NCI-H2196 treated with DMSO at 0.1 percent for 48 hours (cell line): Measurements from ENCODE around the gene SLC26A4.

Source experiments
- DNase-seq: peaks from one replicate; lab custom pipeline; 2025; ENCODE audit not compliant: unreplicated experiment; lab: John Stamatoyannopoulos, UW

SLC26A4 gene

GRCh38 chr7:107694386-107694785 is 33.8 kb downstream of the SLC26A4 start:
- no peak for DNase-seq

GRCh38 chr7:107696330-107696946 is 35.8 kb downstream of the SLC26A4 start:
- no peak for DNase-seq

DNA sequence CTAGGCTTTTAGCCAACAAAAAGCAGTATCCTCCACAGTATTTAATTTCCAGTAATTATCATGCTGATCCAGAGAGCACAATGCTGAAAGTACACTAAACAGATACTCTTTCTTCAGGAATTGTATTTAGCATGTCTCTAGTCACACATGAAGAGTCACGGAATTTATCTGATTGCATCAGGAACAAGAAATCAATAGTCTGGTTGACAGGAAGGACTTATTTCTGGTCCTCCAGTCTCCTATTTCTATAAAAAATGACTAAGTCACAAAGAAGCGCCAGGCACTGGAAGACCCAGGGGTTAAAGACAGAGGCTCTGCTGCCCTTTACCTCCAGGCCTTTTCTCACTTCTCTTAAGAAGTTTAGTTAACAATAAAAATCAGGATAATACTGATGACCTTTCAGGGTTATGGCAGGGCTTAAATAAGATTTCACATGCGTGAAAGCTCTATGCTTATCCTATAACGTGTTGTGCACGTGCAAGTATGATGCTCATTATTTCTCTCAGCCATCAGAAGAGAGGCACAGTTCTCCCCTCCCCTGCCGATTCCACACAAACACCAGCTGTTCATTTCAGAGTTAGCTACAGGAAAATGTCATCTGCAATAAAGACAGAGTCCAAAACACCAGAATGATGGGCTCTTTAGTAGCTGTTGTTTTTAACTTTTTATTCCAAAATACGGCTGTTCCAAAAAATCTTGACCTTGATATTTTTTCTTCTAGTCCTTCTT is 36.9 kb downstream of the SLC26A4 start:
- no peak for DNase-seq

DNA sequence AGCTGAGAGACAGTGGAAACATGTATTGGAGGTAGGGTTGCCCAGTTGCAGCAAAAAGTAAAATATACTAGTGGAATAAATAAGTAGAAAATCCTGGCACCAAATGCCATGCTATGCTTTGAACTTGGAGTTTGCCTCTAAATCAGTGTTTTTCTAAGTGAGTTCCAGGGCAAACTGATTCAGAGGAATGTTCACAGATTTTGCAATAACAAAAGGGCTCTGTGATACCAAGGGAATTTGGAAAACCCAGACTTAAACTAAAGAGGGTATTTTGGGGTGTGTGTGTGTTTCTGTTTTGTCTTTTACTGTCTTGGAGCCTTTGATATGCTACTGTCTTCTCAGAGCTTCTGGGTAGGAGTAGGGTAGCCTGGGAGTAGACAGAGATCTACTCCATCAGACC is 39.9 kb downstream of the SLC26A4 start:
- DNase-seq, result no peak

GRCh38 chr7:107701191-107701590 is 40.6 kb downstream of the SLC26A4 start:
- no peak for DNase-seq

DNA sequence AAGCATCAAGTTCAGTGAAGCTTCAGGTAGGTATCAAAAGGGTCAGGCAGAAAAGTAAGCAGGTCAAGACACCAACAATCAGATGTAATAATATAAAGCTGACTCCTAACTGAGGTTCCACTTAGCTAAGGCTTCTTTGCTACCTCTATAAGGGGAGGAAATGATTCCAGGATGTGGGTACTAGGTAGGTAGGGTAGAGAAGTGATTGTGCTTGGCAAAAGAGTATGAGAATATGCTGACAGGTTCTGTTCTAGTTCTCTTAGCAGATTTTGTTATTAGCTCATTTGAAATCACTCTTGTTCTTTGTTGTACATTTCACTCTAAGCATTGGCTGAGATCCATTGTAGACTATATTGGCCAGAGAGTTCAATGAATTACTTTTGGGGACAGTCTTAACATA is 42.6 kb downstream of the SLC26A4 start:
- DNase-seq, result no peak

GRCh38 chr7:107703872-107704271 is 43.2 kb downstream of the SLC26A4 start:
- no peak for DNase-seq

DNA sequence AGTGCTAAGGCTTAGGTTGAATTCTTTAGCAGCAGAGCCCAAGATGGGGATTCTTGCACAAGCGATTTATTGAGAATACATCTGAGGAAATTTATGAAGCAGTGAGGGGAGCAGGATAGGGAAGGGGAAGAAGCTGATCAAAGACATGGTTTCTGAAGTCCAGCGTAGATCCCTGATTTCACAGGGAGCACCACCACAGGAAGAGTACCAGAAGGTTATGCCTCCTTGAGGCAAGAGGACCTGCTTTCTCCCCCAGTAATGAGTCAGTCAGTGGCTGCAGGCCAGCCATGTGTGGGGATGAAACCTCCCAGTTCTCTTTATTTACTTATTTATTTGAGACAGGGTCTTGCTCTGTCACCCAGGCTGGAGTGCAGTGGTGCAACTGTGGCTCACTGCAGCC is 48.3 kb downstream of the SLC26A4 start:
- no peak for DNase-seq

DNA sequence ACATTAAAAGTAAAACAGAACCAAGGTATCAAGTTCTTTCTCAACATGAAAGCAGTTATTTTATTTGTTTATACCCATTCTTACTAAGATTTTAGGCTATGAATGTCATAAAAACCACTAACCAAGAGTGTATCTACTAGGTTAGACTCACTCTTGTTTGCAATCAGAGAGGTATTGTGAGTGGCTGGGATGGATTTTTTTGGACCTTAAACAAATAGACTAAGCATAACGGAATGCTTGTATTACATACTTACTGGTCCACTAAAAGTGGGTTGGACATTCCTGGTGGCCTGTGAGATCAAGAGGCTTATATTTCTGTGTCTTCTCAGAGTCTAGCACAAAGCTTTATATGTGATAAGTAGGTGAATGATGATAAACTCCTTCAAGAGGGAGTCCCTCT is 50.7 kb downstream of the SLC26A4 start:
- DNase-seq, result no peak

- no peak for DNase-seq
Observed at GRCh38 chr7:107712025-107712424, 51.4 kb downstream of the SLC26A4 start.

DNA sequence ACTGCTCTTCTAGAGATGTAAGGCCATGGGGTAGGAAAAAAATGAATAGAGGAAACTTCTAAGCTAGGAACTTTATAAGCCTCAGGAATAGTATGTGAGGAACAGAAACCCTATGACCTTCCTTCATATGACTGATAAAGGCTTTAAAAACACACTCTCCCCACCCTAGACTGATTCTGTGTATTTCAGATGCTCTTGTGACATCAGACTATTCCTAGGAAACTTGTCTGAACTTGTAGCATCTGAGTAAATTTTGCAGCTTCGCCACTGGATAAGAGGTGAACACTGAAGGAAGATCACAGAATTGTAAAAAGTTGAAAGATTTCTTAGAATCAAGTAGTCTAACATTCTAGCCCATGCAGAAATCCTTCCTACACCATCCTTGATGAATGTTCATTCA is 52.3 kb downstream of the SLC26A4 start:
- no peak for DNase-seq

- DNase-seq, result no peak
Observed at GRCh38 chr7:107715531-107715930, 54.9 kb downstream of the SLC26A4 start.

- DNase-seq, result no peak
Observed at GRCh38 chr7:107718456-107719193, 58.0 kb downstream of the SLC26A4 start.

GRCh38 chr7:107721286-107721685 is 60.7 kb downstream of the SLC26A4 start:
- no peak for DNase-seq

DNA sequence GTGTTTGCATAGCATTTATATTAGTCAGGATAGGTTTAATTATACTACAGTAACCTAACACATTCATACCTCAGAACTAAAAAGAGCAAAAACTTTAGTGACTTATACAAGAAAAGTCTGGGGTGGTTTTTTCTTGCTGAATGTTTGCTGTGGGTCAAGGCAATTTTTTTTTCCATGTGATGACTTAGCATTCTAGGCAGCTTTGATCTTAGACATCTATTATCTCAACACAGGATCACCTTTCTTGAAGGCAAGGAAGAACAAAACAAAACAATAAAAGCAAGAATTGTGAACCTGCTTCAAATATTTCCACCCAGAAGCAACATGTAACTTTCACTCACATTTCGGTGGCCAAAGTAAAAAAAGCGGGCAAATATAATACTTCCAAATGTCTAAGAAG is 62.6 kb downstream of the SLC26A4 start:
- no peak for DNase-seq

GRCh38 chr7:107725138-107725740 is 64.6 kb downstream of the SLC26A4 start:
- peak; percentile 5 for DNase-seq

DNA sequence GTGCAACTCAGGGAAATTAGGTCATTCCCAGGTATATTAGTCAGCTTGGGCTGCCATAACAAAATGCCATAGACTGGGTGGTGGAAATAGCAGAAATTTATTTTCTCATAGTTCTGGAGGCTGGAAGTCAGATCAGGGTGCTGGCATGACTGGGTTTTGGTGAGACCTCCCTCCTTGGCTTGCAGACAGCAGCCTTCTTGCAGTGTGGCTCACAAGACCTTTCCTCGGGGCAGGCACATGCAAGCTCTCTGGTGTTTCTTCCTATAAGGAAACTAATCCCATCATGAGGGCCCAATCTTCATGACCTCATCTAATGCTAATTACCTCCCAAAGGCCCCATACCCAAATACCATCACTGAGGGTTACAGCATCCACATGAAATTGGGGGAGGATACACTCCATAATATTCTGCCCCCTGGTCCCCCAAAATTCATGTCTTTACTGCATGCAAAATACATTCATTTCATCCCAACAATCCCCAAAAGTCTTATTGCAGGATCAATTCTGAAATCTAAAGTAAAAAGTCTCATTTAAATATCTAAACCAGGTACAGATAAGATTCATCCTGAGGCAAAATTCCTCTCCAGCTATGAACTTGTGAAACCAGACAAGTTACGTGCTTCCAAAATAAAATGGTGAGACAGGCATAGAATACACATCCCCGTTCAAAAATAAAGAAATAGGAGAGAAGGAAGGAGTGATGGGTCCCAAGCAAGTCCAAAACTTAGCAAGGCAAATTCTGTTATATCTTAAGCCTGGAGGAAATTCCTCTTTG is 65.9 kb downstream of the SLC26A4 start:
- no peak for DNase-seq

DNA sequence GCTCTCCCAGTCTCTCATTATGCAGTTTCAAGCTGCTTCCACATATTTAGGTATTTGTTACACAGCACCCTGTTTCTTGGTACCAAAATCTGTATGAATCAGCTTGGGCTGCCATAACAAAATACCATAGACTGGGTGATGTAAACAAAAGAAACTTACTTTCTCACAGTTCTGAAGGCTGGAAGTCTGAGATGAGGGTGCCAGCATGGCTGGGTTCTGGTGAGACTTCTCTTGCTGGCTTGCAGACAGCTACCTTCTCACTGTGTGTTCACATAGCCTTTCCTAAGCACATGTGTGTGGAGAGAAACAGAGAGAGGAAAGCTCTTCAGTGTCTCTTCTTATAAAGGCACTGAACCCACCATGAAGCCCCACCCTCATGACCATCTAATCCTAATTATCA is 67.6 kb downstream of the SLC26A4 start:
- no peak for DNase-seq

DNA sequence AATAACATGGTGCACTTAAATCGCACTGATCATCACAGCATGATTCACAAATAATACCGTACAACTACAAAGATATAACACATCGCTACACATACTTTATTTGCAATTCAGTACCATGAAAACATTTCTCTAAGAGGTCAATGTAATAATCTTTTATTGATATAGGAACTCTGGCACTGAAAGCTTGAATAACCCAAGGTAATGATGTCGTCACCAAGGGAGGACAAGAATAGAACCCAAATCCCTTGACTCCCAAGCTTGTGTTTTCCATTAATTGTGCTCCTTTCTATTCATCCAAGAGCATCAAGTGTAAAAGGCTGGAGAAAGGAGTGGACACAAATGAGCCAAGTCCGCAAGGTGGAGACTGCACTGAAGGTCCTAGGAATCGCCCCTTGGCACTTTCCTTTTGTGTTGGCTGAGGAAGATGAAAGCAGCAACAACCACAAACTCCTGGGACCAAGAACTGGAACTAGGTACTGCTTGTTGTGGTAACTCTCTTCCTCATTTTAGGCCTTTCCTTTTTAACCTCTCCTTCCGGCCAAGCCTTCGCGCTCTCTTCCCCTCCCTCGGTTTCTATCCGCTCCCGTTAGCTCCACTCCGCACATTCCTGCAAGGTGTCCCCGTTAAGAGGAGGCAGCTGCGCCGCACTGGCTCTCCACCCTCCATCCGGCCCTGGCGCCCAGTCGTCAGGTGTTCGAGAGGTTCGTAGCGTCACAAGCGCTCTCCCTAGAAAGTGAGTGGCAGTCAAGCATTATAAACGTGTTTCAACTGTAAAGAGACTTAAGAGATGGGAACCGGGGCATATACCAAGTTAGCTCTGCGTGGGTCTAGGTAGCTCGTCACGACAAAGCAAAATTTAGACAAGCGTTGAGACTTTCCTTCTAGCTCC is 82.3 kb downstream of the SLC26A4 start:
- DNase-seq, result peak; percentile 81
